ENCODE results near the gene RNF217.
A peak's percentile ranks its signal among the peaks of the same experiment; 100 is the strongest.
"Not testable (repeated sequence)": the region's sequence is repeated elsewhere in the genome, so short reads cannot be mapped to it uniquely, and the experiment has no call there.

RNF217 gene

DNA sequence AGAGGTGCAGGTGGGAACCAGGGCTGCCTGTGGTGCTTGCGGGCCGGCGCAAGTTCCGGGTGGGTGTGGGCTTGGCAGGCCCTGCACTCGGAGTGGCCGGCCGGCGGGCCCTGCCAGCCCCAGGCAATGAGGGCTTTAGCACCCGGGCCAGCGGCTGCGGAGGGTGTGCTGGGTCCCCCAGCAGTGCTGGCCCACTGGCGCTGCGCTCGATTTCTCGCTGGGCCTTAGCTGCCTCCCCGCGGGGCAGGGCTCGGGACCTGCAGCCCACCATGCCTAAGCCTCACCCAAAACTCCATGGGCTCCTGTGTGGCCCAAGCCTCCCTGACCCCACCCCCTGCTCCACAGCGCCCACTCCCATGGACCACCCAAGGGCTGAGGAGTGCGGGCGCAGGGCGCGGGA, 163.6 kb downstream of the RNF217 start:
- H3K9ac ChIP-seq (ENCODE audit: low read length); H4K12ac ChIP-seq (ENCODE audit: low read depth, low read length); H3K14ac ChIP-seq (ENCODE audit: low read length); H3K27me3 ChIP-seq (ENCODE audit: insufficient read depth, low read length); H3K79me1 ChIP-seq (ENCODE audit: low read length); H2BK120ac ChIP-seq (ENCODE audit: insufficient read depth, low read length, poor library complexity); H3K79me2 ChIP-seq (ENCODE audit: control insufficient read depth, insufficient read depth, low read length, poor library complexity); H2AFZ ChIP-seq (ENCODE audit: insufficient read depth, low read length, poor library complexity); H4K91ac ChIP-seq (ENCODE audit: low read depth, low read length); H2BK5ac ChIP-seq (ENCODE audit: low read depth, low read length, poor library complexity); H3K4ac ChIP-seq (ENCODE audit: low read depth, low read length); H3K27ac ChIP-seq (ENCODE audit: low read depth, low read length); H3K4me3 ChIP-seq (ENCODE audit: low read depth, low read length); H2BK12ac ChIP-seq (ENCODE audit: low read length); DNase-seq; H3K9me3 ChIP-seq (ENCODE audit: insufficient read depth, low read depth, low read length); H2AK5ac ChIP-seq (ENCODE audit: low read length); H3K4me2 ChIP-seq (ENCODE audit: low read length); H4K8ac ChIP-seq (ENCODE audit: low read depth, low read length); H3K23ac ChIP-seq (ENCODE audit: low read length); H3K18ac ChIP-seq (ENCODE audit: low read length); H3K36me3 ChIP-seq (ENCODE audit: control insufficient read depth in 1 of 2, insufficient read depth in 2 of 2, low read length in 2 of 2): not testable (repeated sequence)
- peaks cover 4 to 14% of the 10 kb centered on the region in 2 experiments for H3K4me1 ChIP-seq (ENCODE audit: control insufficient read depth in 1 of 2, insufficient read depth in 2 of 2, low read length in 2 of 2)
- WGBS (ENCODE audit: extremely low coverage, insufficient coverage, insufficient read length), result no CpG with 5 or more reads among the region's 23 CpGs

DNA sequence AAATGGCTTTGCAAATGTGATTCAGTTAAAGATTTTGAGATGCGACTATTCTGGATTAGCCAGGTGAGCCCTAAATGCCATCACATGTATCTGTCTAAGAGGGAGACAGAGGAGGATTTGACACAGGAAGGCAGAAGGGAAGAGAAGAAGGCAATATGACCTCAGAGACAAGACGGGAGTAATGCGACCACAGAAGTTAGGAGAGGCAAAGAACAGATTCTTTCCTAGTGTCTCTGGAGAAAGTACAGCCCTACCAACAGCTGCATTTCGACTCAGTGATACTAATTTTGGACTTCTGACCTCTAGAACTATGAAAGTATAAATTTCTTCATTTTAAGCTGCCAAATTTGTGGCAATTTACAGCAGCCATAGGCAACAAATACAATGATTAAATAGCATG, 167.1 kb downstream of the RNF217 start:
- no peak overlapping the region for H3K27ac ChIP-seq (ENCODE audit: low read depth, low read length)
- H2BK120ac ChIP-seq (ENCODE audit: insufficient read depth, low read length, poor library complexity), result no peak overlapping the region
- no peak overlapping the region for H2BK5ac ChIP-seq (ENCODE audit: low read depth, low read length, poor library complexity)
- no peak overlapping the region for H2AK5ac ChIP-seq (ENCODE audit: low read length)
- H3K4me1 ChIP-seq (ENCODE audit: control insufficient read depth in 1 of 2, insufficient read depth in 2 of 2, low read length in 2 of 2), result peaks cover 0 to 3% of the 10 kb centered on the region in 2 experiments
- no peak overlapping the region for H2BK12ac ChIP-seq (ENCODE audit: low read length)
- no CpG with 5 or more reads among the region's 4 CpGs for WGBS (ENCODE audit: extremely low coverage, insufficient coverage, insufficient read length)
- no peak overlapping the region for H2AFZ ChIP-seq (ENCODE audit: insufficient read depth, low read length, poor library complexity)
- H3K79me2 ChIP-seq (ENCODE audit: control insufficient read depth, insufficient read depth, low read length, poor library complexity), result no peaks in the 10 kb centered on the region
- no peak overlapping the region for H4K91ac ChIP-seq (ENCODE audit: low read depth, low read length)
- no peaks in the 10 kb centered on the region for H3K79me1 ChIP-seq (ENCODE audit: low read length)
- H3K18ac ChIP-seq (ENCODE audit: low read length), result no peak overlapping the region
- DNase-seq, result no peak
- H3K4me3 ChIP-seq (ENCODE audit: low read depth, low read length), result no peak overlapping the region
- H3K4me2 ChIP-seq (ENCODE audit: low read length), result no peak overlapping the region
- no peak overlapping the region for H4K12ac ChIP-seq (ENCODE audit: low read depth, low read length)
- no peaks in the 10 kb centered on the region for H3K9me3 ChIP-seq (ENCODE audit: insufficient read depth, low read depth, low read length)
- H3K14ac ChIP-seq (ENCODE audit: low read length), result no peak overlapping the region
- no peak overlapping the region for H3K4ac ChIP-seq (ENCODE audit: low read depth, low read length)
- no peaks in the 10 kb centered on the region for H3K36me3 ChIP-seq (ENCODE audit: control insufficient read depth in 1 of 2, insufficient read depth in 2 of 2, low read length in 2 of 2)
- no peak overlapping the region for H3K23ac ChIP-seq (ENCODE audit: low read length)
- no peak overlapping the region for H3K9ac ChIP-seq (ENCODE audit: low read length)
- H4K8ac ChIP-seq (ENCODE audit: low read depth, low read length), result no peak overlapping the region
- H3K27me3 ChIP-seq (ENCODE audit: insufficient read depth, low read length), result no peaks in the 10 kb centered on the region

DNA sequence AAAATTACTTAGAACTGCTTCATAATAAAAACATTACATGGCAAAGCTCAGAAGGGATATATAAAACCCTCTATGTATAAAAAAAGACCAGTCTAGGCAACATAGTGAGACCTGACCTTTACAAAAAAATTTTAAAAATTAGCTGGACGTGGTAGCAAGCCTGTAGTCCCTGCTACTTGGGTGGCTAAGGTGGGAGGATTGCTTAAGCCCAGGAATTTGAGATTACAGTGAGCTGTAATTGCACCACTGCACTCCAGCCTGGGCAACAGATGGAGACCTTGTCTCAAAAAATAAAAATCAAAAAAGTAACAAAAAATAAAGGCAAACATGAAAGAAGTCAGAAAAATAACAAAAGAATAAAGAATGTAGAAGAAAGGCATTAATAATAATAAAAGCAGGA, 169.8 kb downstream of the RNF217 start:
- Histone ChIP-seq H3K4ac (ENCODE audit: low read depth, low read length) (no peak overlapping the region), H4K91ac (ENCODE audit: low read depth, low read length) (no peak overlapping the region), H3K4me1 (ENCODE audit: control insufficient read depth in 1 of 2, insufficient read depth in 2 of 2, low read length in 2 of 2) (no peaks in the 10 kb centered on the region), H3K27ac (ENCODE audit: low read depth, low read length) (no peak overlapping the region), H2BK120ac (ENCODE audit: insufficient read depth, low read length, poor library complexity) (no peak overlapping the region), H4K12ac (ENCODE audit: low read depth, low read length) (no peak overlapping the region), H2AFZ (ENCODE audit: insufficient read depth, low read length, poor library complexity) (no peak overlapping the region), H3K4me2 (ENCODE audit: low read length) (no peak overlapping the region), H2AK5ac (ENCODE audit: low read length) (no peak overlapping the region), H3K9me3 (ENCODE audit: insufficient read depth, low read depth, low read length) (no peaks in the 10 kb centered on the region), H3K79me2 (ENCODE audit: control insufficient read depth, insufficient read depth, low read length, poor library complexity) (no peaks in the 10 kb centered on the region), H2BK5ac (ENCODE audit: low read depth, low read length, poor library complexity) (no peak overlapping the region), H3K36me3 (ENCODE audit: control insufficient read depth in 1 of 2, insufficient read depth in 2 of 2, low read length in 2 of 2) (no peaks in the 10 kb centered on the region), H3K4me3 (ENCODE audit: low read depth, low read length) (no peak overlapping the region), H3K9ac (ENCODE audit: low read length) (no peak overlapping the region), H3K23ac (ENCODE audit: low read length) (no peak overlapping the region), H3K79me1 (ENCODE audit: low read length) (no peaks in the 10 kb centered on the region), H3K14ac (ENCODE audit: low read length) (no peak overlapping the region), H3K27me3 (ENCODE audit: insufficient read depth, low read length) (no peaks in the 10 kb centered on the region), H3K18ac (ENCODE audit: low read length) (no peak overlapping the region), H2BK12ac (ENCODE audit: low read length) (no peak overlapping the region), H4K8ac (ENCODE audit: low read depth, low read length) (no peak overlapping the region)
- WGBS (ENCODE audit: extremely low coverage, insufficient coverage, insufficient read length), result no CpG with 5 or more reads among the region's 1 CpG
- peak; percentile 63 to 83 for DNase-seq

DNA sequence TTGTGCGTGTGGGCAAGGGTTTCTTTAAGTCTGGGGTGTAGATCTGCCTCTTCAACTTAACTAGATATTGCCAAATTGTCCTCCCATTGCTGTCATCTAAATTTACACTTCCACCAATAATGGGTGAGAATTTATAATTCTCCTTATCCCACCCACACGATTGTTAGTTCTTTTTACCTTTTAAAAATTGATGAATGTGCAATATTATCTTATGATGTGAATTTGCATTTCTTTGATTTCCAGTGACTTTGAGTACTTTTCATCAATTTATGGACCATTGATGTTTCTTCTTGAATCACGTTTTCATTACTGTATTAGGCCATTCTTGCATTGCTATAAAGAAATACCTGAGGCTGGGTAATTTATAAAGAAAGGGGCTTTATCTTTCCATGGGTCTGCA, 174.1 kb downstream of the RNF217 start:
- Histone ChIP-seq H2BK12ac (ENCODE audit: low read length) (no peak overlapping the region), H3K79me1 (ENCODE audit: low read length) (no peaks in the 10 kb centered on the region), H3K4me1 (ENCODE audit: control insufficient read depth in 1 of 2, insufficient read depth in 2 of 2, low read length in 2 of 2) (no peaks in the 10 kb centered on the region), H2BK120ac (ENCODE audit: insufficient read depth, low read length, poor library complexity) (no peak overlapping the region), H3K14ac (ENCODE audit: low read length) (no peak overlapping the region), H3K4me2 (ENCODE audit: low read length) (no peak overlapping the region), H3K9me3 (ENCODE audit: insufficient read depth, low read depth, low read length) (no peaks in the 10 kb centered on the region), H3K27ac (ENCODE audit: low read depth, low read length) (no peak overlapping the region), H3K4ac (ENCODE audit: low read depth, low read length) (no peak overlapping the region), H3K79me2 (ENCODE audit: control insufficient read depth, insufficient read depth, low read length, poor library complexity) (no peaks in the 10 kb centered on the region), H3K27me3 (ENCODE audit: insufficient read depth, low read length) (no peaks in the 10 kb centered on the region), H3K18ac (ENCODE audit: low read length) (no peak overlapping the region), H2AFZ (ENCODE audit: insufficient read depth, low read length, poor library complexity) (no peak overlapping the region), H3K23ac (ENCODE audit: low read length) (no peak overlapping the region), H4K8ac (ENCODE audit: low read depth, low read length) (no peak overlapping the region), H3K9ac (ENCODE audit: low read length) (no peak overlapping the region), H2BK5ac (ENCODE audit: low read depth, low read length, poor library complexity) (no peak overlapping the region), H3K36me3 (ENCODE audit: control insufficient read depth in 1 of 2, insufficient read depth in 2 of 2, low read length in 2 of 2) (no peaks in the 10 kb centered on the region), H4K12ac (ENCODE audit: low read depth, low read length) (no peak overlapping the region), H3K4me3 (ENCODE audit: low read depth, low read length) (no peak overlapping the region), H4K91ac (ENCODE audit: low read depth, low read length) (no peak overlapping the region), H2AK5ac (ENCODE audit: low read length) (no peak overlapping the region)
- no CpG with 5 or more reads among the region's 3 CpGs for WGBS (ENCODE audit: extremely low coverage, insufficient coverage, insufficient read length)
- no peak for DNase-seq
